ENCODE results near the gene LRRC55.

DNA sequence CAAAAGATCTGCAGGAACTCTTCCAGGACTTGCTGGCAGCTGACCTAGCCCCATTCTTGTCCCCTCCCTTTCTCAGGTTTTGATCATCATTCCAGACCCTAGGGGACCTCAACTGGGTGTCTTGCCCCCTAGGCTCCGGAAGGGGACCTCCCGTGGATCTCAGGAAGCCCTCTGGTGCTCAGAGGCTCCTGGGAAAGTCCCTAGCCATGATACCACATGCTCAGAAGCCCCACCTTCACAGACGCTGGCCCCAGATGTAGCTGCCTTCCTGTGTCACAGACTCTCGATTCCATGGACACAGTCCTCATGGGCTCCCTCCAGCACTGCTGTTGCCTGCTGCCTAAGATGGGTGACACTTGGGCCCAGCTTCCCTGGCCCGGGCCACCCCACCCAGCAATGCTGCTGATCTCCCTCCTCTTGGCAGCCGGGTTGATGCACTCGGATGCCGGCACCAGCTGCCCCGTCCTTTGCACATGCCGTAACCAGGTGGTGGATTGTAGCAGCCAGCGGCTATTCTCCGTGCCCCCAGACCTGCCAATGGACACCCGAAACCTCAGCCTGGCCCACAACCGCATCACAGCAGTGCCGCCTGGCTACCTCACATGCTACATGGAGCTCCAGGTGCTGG is at the start of gene LRRC55:
- TF ChIP-seq EZH2 (optimal IDR thresholded peaks at IDR 0.05; ENCODE audit: low read depth, low read length) (no peak), EZH2phosphoT487 (IDR thresholded peaks at IDR 0.05; ENCODE audit: low read length) (no peak)
- TF ChIP-seq, protein P1, sequence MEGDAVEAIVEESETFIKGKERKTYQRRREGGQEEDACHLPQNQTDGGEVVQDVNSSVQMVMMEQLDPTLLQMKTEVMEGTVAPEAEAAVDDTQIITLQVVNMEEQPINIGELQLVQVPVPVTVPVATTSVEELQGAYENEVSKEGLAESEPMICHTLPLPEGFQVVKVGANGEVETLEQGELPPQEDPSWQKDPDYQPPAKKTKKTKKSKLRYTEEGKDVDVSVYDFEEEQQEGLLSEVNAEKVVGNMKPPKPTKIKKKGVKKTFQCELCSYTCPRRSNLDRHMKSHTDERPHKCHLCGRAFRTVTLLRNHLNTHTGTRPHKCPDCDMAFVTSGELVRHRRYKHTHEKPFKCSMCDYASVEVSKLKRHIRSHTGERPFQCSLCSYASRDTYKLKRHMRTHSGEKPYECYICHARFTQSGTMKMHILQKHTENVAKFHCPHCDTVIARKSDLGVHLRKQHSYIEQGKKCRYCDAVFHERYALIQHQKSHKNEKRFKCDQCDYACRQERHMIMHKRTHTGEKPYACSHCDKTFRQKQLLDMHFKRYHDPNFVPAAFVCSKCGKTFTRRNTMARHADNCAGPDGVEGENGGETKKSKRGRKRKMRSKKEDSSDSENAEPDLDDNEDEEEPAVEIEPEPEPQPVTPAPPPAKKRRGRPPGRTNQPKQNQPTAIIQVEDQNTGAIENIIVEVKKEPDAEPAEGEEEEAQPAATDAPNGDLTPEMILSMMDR (IDR thresholded peaks at IDR 0.05; ENCODE audit: low read length): no peak

All from MM.1S (cell line).